KOPT-K1 (cell line): Measurements from ENCODE around the gene SEMA3G.
A peak's percentile ranks its signal among the peaks of the same experiment; 100 is the strongest.

Source experiments
- H3K27ac ChIP-seq: fragments of 200-600 bp; sonication (generic); 2 replicates; pipeline ENCODE4 v1.5.1; 2016; ENCODE audit warnings: antibody characterized with exemption, mild to moderate bottlenecking, low read depth, low read length; ENCODE audit not compliant: poor library complexity, severe bottlenecking
- H3K36me3 ChIP-seq: fragments of 200-600 bp; sonication (generic); 2 replicates; pipeline ENCODE4 v1.5.1; 2017; ENCODE audit warnings: antibody characterized with exemption, mild to moderate bottlenecking, low read length, moderate library complexity; ENCODE audit not compliant: insufficient read depth
- H3K9me3 ChIP-seq: fragments of 200-600 bp; sonication (generic); 2 replicates; pipeline ENCODE4 v1.5.1; 2017; ENCODE audit warnings: antibody characterized with exemption, low read length, mild to moderate bottlenecking; ENCODE audit not compliant: insufficient read depth, poor library complexity, severe bottlenecking

The SEMA3G gene

DNA sequence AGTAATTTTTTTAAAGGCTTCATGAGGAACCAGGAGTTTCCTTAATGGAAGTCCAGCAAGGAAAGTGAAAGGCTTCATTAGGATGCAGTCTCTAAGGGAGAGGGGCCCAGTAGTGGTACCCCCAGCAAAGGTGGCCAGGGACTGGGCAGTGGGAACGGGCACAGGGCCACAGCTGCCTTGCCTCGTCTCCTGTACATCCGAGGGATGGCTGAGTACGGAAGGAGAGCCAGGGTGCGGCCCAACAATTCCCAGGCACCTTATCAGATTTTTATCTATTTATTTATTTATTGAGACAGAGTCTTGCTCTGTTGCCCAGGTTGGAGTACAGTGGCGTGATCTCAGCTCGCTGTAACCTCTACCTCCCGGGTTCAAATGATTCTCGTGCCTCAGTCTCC, 14.5 kb downstream of the SEMA3G start:
- no peaks in the 10 kb centered on the region for H3K36me3 ChIP-seq
- H3K9me3 ChIP-seq = no peaks in the 10 kb centered on the region
- no peak overlapping the region for H3K27ac ChIP-seq

DNA sequence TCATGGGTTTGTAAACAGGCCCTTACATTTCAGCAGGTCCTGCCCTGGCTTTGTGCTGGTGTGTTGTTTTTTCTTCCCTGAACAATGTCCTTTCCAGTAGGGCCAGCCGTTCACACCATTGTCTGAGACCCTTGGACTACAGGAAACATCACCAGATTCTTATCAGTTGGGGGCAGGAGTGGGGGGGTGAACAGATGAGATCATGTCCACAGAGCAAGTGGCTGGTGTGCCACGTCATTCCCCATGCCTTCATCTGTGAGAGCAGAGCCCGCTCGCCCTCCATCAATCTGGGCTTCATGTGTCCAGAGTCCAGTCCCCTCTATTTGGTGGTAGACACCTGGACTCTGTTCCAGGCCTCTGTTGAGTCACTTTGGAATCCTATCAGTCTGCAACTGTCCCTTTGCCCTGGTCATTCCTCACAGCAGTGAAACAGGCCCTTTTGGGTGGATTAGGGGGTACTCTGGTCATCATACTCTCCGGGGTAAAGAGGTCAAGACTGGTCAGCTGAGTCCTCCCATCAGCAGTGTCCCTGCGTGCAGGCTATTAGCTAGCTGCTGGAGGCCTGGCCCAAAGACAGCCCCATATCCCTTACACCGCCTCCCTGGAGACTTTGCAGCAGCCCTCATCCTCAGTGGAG, 15.0 kb downstream of the SEMA3G start:
- Histone ChIP-seq H3K9me3 (no peaks in the 10 kb centered on the region), H3K36me3 (no peaks in the 10 kb centered on the region), H3K27ac (no peak overlapping the region)

DNA sequence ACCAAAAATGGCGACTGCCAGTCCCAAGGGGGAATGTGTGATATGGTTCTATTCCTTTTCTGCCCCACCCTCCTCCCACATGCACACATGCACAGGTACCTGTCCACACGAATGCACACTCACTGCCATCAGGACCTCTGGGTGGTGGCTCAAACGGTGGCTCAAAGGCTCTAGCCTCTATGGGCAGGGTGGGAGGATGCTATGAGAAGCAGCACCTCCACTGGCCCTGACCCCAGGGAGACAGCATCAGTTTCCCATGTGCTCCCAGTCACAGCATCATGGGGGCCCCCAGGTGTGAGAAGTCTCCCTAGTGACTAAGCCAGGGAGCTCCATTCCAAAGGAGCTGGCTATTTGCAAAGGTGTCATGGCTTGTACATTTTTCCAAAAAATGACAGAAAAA, 15.9 kb downstream of the SEMA3G start:
- Histone ChIP-seq H3K27ac (no peak overlapping the region), H3K36me3 (no peaks in the 10 kb centered on the region), H3K9me3 (no peaks in the 10 kb centered on the region)

DNA sequence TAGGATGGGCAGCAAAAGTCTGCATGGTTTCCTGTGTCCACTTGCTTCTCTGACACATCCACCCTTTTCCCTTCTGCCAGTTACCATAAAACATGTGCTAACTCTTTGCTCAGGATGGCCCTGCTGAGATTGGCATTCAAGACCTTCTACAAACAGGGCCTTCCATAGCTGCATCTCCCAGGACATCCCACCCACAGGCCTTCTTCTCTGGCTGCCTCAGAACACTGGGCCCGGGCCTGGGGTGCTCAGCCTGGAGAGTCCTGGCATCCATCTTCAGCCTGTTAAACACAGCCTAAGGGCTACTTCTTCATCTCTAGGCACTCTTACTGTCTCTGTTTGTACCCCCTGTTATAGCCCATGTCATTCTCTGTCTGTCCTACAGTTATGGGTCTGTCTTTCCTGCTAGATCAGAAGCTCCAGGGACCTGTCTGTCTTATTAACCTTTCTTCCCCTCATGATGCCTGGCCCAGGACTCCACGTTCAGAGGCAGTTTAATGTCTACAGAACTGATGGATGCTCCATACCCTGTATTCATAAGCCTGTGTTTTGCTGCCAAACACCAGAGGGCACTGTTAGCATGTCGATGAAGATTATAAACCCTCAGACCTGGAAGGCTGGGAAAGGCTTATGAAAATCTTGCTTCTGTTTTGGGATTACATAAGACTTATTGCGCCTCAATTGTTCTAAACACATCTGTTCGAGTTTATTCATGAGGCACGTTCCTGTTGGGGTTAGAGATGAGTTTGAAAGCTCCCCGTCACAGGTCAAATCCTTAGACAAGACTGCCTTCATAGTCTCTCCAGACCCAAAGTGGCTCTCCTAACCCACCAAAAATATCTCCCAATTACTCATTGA, 16.5 kb downstream of the SEMA3G start:
- H3K27ac ChIP-seq = no peak overlapping the region
- no peaks in the 10 kb centered on the region for H3K9me3 ChIP-seq
- no peaks in the 10 kb centered on the region for H3K36me3 ChIP-seq

DNA sequence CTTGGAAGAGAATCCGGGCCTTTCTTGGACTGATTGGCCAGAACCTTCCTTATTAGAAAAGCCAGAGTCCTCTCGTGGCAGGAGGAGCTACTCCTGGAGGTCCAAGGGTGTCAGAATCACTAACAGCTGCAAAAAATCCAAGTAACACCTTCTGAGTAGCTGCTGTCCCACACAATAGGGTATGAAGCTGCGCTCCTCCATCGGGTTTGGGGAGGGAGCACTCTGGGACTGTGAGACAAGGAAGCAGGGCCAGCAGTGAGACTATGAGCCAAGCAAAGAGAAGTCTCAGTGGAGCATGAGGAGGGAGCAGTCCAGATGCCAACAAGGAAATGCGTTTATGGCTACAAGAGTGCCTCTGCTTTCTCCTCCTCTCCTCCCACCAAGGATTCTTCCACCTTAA, 21.7 kb downstream of the SEMA3G start:
- Histone ChIP-seq H3K9me3 (no peaks in the 10 kb centered on the region), H3K27ac (no peak overlapping the region), H3K36me3 (peaks cover 25% of the 10 kb centered on the region)

DNA sequence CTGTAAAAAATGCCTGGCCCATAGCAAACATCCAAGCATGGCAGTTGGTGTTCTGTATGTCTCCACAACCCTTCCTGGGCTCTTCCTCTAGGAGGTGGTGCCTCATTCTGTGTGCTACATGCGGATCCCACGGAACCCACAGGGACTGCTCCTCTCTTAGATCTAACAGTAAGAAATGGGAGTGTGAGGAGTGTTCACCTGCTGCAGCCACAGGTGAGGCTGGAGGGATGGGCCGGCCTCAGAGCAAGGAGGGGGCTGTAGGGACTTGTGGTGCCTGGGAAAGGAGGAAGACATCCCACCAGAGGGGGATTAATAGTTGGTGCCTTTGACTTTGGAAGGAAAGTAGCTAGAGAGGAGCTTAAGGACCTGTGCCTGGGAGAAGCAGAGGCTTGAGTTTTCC, 22.2 kb downstream of the SEMA3G start:
- H3K27ac ChIP-seq = no peak overlapping the region

DNA sequence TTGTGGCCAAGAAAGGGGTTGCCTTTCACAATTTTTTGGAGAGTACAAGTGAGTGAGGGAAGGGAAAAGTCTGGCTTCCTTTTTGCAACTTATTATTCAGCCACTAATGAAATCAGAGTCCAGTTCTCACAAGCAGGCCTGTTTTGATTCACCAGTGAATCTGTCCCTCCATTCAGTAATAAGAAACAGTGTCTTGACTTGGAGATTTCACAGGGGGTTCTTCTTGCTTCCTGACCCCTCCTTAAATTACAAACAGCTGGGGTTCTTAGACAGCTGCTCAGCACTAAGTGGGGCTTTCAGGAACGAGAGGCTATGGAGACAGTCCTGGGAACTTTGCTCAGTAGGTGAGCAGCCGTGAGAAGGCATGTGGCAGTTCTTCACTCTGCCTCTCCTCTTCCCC, 24.5 kb downstream of the SEMA3G start:
- Histone ChIP-seq H3K27ac (no peak overlapping the region), H3K9me3 (no peaks in the 10 kb centered on the region), H3K36me3 (peaks cover 43% of the 10 kb centered on the region)

More for the DNA sequence above, 22.2 kb downstream of the SEMA3G start:
- Histone ChIP-seq H3K9me3 (no peaks in the 10 kb centered on the region), H3K36me3 (peaks cover 30% of the 10 kb centered on the region)

DNA sequence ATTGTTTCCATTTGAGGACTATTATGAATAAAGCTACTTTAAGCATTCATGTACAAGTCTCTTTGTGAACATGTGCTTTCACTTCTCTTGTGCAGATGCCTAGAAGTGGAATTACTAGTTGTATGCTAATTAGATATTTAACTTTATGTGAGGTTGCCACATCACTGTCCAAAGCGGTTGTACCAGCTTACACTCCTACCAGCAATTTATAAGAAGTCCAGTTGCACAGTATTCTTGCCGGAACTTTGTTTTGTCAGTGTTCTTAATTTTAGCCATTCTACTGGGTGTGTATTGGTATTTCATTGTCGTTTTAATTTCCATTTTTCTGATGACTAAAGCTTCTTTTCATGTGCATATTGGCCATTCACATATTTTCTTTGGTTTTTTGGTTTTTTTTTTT, 29.1 kb downstream of the SEMA3G start:
- Histone ChIP-seq H3K36me3 (peaks cover 66% of the 10 kb centered on the region), H3K27ac (no peak overlapping the region), H3K9me3 (no peaks in the 10 kb centered on the region)

DNA sequence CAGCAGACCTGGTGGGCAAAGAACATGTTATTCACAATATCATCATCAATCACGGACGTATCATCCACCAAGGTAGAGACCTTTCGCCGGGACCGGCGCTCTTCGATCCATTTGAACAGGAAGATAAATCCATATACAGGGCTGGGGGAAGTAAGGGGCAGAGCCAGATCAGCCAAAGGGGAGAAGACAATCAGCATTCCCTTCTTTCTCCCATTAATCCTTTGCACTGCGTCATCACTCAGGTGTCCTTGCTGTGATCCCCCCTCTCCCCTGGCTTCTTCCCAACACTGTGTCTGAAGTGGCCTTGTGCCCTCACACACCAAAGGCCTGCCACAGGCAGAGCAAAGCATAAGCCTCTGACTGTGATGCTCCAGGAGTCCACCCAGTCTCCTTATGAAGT, 36.4 kb downstream of the SEMA3G start:
- Histone ChIP-seq H3K27ac (peak overlapping the region; percentile 86), H3K36me3 (peaks cover 64% of the 10 kb centered on the region), H3K9me3 (no peaks in the 10 kb centered on the region)

DNA sequence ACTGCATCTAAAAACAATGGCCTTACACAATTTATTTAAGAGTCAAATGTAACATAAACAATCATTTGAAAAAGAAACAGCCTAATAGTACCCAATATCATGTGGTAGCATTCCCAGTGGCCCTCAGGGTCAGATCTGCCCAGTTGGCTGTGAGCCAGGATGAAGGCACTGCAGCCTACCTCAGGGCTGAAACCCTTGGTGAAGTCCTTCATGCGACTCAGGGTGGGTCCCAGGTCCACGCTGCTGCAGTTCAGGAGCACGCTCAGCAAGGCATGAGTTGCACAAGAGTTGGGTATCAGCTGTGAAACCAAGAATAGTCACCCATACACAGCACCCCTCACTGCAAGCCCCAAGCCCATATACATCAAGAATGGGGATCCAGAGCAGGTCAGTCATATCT, 37.1 kb downstream of the SEMA3G start:
- H3K36me3 ChIP-seq = peaks cover 65% of the 10 kb centered on the region
- H3K27ac ChIP-seq = no peak overlapping the region
- H3K9me3 ChIP-seq = no peaks in the 10 kb centered on the region

DNA sequence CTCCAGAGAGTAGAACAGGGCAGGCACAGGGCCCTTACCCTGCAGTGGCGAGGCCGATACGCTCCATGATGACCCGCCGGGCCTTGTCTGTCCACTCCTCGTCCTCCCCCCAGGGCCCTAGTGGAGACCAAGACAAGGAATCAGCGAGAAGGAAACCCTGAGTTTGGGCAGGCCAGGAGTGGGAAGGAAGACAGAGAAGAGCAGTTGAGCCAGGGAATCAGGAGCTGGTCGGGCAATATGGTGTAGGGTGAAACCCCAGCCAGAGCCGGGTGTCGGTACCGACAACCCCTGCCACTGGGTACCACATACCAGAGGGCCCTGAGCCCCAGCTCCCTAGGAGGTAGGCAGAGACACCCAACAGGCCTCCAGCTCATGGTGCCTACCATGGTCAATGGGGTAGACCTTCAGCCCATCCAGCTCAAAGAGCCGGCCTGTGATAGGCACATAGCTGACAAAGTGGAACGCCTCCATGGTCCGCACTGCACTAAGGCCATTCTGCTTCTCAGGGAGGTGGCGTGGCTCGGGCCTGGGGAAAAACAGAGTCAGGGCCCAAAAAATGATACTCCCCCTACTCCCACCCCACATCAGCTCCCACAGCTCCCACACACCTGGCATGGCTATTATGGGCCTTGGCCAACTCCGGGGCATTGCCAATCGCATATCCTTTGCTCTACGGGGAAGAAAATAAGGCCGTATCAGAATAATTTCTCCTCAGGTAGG, 38.0 kb downstream of the SEMA3G start:
- H3K27ac ChIP-seq = no peak overlapping the region
- H3K9me3 ChIP-seq = no peaks in the 10 kb centered on the region
- peaks cover 69% of the 10 kb centered on the region for H3K36me3 ChIP-seq

DNA sequence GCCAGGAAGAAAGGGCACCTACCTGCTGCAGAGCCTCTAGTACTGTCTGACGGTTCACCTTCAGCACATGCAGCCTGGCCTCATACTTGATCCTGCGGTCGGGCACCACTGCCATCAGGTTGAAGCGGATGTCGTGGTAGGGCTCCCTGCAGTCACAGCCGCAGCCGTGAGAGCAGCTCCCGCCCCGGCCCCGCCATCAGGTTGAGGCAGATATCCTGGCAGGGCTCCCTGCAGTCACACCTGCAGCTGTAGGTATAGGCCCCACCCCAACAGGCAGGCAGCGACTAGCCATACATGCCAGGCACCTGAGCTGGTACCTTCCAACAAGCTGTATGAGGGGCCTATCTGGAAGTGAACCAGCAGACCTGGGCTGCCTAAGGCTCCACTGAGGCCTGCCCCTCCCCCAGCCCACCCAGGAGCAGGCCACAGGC, 38.7 kb downstream of the SEMA3G start:
- Histone ChIP-seq H3K27ac (peak overlapping the region; percentile 6), H3K36me3 (peaks cover 76% of the 10 kb centered on the region), H3K9me3 (no peaks in the 10 kb centered on the region)

DNA sequence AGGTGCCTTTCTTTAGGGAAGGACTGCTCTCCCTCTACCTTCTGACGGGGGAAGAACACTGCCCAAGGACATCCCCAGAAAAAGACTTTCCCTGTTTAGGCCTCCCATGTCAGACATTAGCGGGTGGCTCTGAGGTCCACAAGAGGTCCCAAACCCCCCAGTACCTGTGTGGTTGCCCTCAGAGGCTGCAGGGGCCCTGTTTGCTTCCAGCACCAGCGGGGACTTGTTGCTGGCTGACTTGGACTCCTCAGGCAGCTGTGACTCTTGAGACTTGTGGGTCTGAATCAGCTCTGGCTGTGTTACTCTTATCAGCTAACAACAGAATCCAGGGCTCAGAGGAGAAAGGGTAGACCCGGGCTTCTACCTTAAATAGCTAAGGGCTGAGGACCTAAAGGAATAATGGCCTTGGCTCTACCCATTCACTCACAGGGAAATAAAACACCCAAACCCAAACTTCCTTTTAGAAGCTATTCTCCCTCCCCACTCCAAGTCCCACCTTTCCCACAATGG, 39.2 kb downstream of the SEMA3G start:
- no peaks in the 10 kb centered on the region for H3K9me3 ChIP-seq
- H3K36me3 ChIP-seq = peaks cover 82% of the 10 kb centered on the region
- H3K27ac ChIP-seq = peak overlapping the region; percentile 6

DNA sequence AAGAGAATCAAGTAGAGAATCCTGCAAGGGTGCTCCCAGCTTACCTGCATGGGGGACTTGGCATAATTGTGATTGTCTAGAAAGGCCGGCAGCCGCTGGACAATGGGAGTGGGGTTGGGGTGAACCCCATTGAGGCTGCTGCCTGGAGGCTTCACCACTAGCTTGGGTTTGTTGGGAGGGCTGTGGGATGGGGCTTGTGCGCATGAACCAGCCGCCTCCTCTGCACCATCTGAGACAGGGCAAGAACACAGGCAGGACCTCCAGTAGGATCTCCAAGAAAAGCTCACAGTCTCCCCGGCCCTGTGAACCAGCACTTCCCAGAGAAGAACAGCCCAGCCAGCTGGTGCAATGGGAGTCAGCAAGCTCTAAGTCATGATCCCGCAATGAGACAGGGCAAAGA, 39.8 kb downstream of the SEMA3G start:
- Histone ChIP-seq H3K27ac (no peak overlapping the region), H3K36me3 (peaks cover 88% of the 10 kb centered on the region), H3K9me3 (no peaks in the 10 kb centered on the region)

DNA sequence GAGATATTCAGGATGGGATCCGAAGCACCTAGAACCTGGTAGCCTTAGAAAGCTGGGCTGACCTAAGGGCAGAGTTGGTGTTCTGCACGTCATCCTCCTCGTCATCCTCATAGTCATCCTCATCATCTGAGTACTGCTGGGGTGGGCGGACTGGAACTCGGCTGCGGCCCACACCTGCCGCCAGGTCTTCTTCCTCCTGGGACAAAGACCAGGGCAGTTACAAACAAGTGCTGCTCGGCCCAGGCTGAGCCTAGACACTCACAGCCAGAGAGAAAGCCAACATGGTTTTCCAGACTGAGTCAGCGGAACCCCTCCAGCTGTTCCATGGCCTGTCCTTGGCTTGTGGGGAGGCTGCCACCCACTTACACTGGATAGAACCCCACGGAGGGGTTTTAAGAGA, 40.5 kb downstream of the SEMA3G start:
- H3K27ac ChIP-seq = no peak overlapping the region
- peaks cover 94% of the 10 kb centered on the region for H3K36me3 ChIP-seq
- H3K9me3 ChIP-seq = no peaks in the 10 kb centered on the region
